Body of pancreas (tissue), 4 donors: ENCODE data around the gene NAT14.

Experiments used
- CTCF ChIP-seq, 7 experiments: fragments of 450-650 bp in 4 of 7; fragments of 200-600 bp in 3 of 7; sonication (generic) in 3 of 7; IDR thresholded peaks; one replicate each; pipeline ENCODE4 v1.5.1; 2016 to 2019; ENCODE audit warnings: antibody characterized with exemption in 7 of 7
- POLR2A ChIP-seq, 3 donors: fragments of 450-650 bp; IDR thresholded peaks; one replicate each; pipeline ENCODE4 v1.6.1; 2016; ENCODE audit warnings: antibody characterized with exemption in 3 of 3, mild to moderate bottlenecking in 2 of 3

GRCh38 chr19:55474269-55475265 lies 10.4 kb upstream of the NAT14 start:
- TF ChIP-seq CTCF (IDR thresholded peaks at IDR 0.05) (no peak), POLR2A (IDR thresholded peaks at IDR 0.05) (no peak)
